WTC11 (cell line): Measurements from ENCODE around the gene SLC12A9.

Source experiments
- ARID4B ChIP-seq: sonication (generic); formaldehyde crosslinking; IDR thresholded peaks from 2 replicates; pipeline ENCODE4 v1.8.0; 2023; ENCODE audit warnings: missing genetic modification reagents, mild to moderate bottlenecking, borderline replicate concordance
- ATF3 ChIP-seq: sonication (generic); formaldehyde crosslinking; conservative IDR thresholded peaks from 2 replicates; pipeline ENCODE4 v1.8.1; 2022; ENCODE audit warnings: mild to moderate bottlenecking, missing genetic modification reagents
- CTCF ChIP-seq: fragments of 200-600 bp; IDR thresholded peaks from 2 replicates; pipeline ENCODE4 v1.8.0; 2022; ENCODE audit warnings: antibody characterized with exemption
- ESRRA ChIP-seq: sonication (generic); formaldehyde crosslinking; IDR thresholded peaks from 2 replicates; pipeline ENCODE4 v1.8.1; 2022; ENCODE audit warnings: mild to moderate bottlenecking, missing genetic modification reagents, borderline replicate concordance
- FOXJ3 ChIP-seq: sonication (generic); formaldehyde crosslinking; IDR thresholded peaks from 2 replicates; pipeline ENCODE4 v1.9.0; 2021; ENCODE audit warnings: missing genetic modification reagents, mild to moderate bottlenecking, borderline replicate concordance
- NFYB ChIP-seq: sonication (generic); formaldehyde crosslinking; conservative IDR thresholded peaks from 2 replicates; pipeline ENCODE4 v1.8.0; 2022; ENCODE audit warnings: low read depth, missing genetic modification reagents
- RELA ChIP-seq: sonication (generic); formaldehyde crosslinking; IDR thresholded peaks from 2 replicates; pipeline ENCODE4 v1.8.1; 2022; ENCODE audit warnings: missing genetic modification reagents, mild to moderate bottlenecking, borderline replicate concordance
- ZNF671 ChIP-seq: fragments of 250-450 bp; sonication (Bioruptor Pico); IDR thresholded peaks from 2 replicates; pipeline ENCODE4 v1.8.0; 2021; ENCODE audit warnings: mild to moderate bottlenecking
- TF ChIP-seq, protein P1 (sequence below): sonication (generic); formaldehyde crosslinking; IDR thresholded peaks from 2 replicates; pipeline ENCODE4 v1.8.1; 2022; ENCODE audit warnings: low read depth, missing genetic modification reagents, borderline replicate concordance

DNA sequence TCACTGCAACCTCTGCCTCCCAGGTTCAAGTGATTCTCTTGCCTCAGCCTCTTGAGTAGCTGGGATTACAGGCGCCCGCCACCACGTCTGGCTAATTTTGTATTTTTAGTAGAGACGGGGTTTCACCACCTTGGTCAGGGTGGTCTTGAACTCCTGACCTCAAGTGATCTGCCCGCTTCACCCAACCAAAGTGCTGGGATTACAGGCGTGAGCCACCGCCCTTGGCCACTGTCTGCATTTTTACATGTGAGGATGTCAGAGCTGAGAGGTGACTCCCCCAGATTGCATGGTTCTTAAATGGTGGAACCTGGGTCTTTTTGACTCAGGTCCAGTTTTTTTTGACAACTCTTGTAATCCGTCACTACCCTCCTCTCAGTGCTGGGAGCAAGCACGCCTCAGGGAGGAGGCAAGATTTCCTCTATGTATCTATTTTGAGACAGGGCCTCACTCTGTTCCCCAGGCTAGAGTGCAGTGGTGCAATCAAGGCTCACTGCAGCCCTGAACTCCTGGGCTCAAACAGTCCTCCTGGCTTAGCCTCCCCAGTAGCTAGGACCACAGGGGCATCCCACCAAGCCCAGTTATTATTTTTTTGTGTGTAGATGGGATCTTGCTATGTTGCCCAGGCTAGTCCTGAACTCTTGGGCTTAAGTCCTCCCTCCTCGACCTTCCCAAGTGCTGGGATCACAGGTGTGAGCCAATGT is 21.2 kb downstream of the SLC12A9 start:
- no peak for TF ChIP-seq ESRRA (CRISPR knock-in tag)
- TF ChIP-seq RELA: no peak
- no peak for TF ChIP-seq CTCF
- no peak for TF ChIP-seq ATF3 (CRISPR knock-in tag)
- no peak for TF ChIP-seq ARID4B
- TF ChIP-seq FOXJ3 (CRISPR knock-in tag): no peak
- TF ChIP-seq ZNF671: no peak
- TF ChIP-seq, protein P1, sequence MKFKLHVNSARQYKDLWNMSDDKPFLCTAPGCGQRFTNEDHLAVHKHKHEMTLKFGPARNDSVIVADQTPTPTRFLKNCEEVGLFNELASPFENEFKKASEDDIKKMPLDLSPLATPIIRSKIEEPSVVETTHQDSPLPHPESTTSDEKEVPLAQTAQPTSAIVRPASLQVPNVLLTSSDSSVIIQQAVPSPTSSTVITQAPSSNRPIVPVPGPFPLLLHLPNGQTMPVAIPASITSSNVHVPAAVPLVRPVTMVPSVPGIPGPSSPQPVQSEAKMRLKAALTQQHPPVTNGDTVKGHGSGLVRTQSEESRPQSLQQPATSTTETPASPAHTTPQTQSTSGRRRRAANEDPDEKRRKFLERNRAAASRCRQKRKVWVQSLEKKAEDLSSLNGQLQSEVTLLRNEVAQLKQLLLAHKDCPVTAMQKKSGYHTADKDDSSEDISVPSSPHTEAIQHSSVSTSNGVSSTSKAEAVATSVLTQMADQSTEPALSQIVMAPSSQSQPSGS (CRISPR knock-in tag): no peak
- TF ChIP-seq NFYB: no peak
